NCI-H524 (cell line): ENCODE measurements around the gene CGAS.
"Not testable (repeated sequence)": the region's sequence is repeated elsewhere in the genome, so short reads cannot be mapped to it uniquely, and the experiment has no call there.

ENCODE experiments used
- DNase-seq, 2 experiments: peaks; one replicate each; lab custom pipeline; 2025; lab: John Stamatoyannopoulos, UW

Gene CGAS

GRCh38 chr6:73394577-73395354, 57.3 kb downstream of the CGAS start, which contains the start of gene DDX43:
TSS of gene DDX43 (plus strand) at chr6:73394828. CDS start at chr6:73394906, 78 bp downstream.
- peak; percentile 65 to 76 for DNase-seq

GRCh38 chr6:73393278-73393677, 58.8 kb downstream of the CGAS start:
- DNase-seq: no peak

GRCh38 chr6:73392188-73392587, 59.9 kb downstream of the CGAS start:
- DNase-seq: not testable (repeated sequence)

GRCh38 chr6:73391675-73392074, 60.4 kb downstream of the CGAS start:
- no peak for DNase-seq

GRCh38 chr6:73389854-73390253, 62.2 kb downstream of the CGAS start:
- DNase-seq: no peak

- peak; percentile 67 to 83 for DNase-seq
Observed at GRCh38 chr6:73388800-73389512, 63.1 kb downstream of the CGAS start.

GRCh38 chr6:73388433-73388799, 63.7 kb downstream of the CGAS start:
- DNase-seq: no peak

GRCh38 chr6:73382462-73383113, 69.5 kb downstream of the CGAS start:
- no peak for DNase-seq

GRCh38 chr6:73381531-73381930, 70.6 kb downstream of the CGAS start:
- DNase-seq: not testable (repeated sequence)

GRCh38 chr6:73377225-73377624, 74.9 kb downstream of the CGAS start:
- DNase-seq: no peak

GRCh38 chr6:73375216-73375615, 76.9 kb downstream of the CGAS start:
- no peak for DNase-seq
